ENCODE measurements around the gene CC2D1A. TPM values are rescaled to one million over a fixed set of nuclear protein-coding genes. Genes with fewer than 3 reads are reported as not detected.

Gene CC2D1A
- total and polyA plus RNA-seq, 10 donors, result 13.0 to 40.1 (median 27.5) TPM

- Histone ChIP-seq H3K4me1 (no peaks in the 10 kb centered on the region), H3K4me3 (no peak overlapping the region), H3K9me3 (no peaks in the 10 kb centered on the region), H3K27me3 (replicated peaks in 1 of 7) (no peaks in the 10 kb centered on the region), H3K36me3 (peaks cover 0 to 100% (median 97%) of the 10 kb centered on the region in 6 donors), H3K27ac (no peak overlapping the region)
- TF ChIP-seq, protein P1, sequence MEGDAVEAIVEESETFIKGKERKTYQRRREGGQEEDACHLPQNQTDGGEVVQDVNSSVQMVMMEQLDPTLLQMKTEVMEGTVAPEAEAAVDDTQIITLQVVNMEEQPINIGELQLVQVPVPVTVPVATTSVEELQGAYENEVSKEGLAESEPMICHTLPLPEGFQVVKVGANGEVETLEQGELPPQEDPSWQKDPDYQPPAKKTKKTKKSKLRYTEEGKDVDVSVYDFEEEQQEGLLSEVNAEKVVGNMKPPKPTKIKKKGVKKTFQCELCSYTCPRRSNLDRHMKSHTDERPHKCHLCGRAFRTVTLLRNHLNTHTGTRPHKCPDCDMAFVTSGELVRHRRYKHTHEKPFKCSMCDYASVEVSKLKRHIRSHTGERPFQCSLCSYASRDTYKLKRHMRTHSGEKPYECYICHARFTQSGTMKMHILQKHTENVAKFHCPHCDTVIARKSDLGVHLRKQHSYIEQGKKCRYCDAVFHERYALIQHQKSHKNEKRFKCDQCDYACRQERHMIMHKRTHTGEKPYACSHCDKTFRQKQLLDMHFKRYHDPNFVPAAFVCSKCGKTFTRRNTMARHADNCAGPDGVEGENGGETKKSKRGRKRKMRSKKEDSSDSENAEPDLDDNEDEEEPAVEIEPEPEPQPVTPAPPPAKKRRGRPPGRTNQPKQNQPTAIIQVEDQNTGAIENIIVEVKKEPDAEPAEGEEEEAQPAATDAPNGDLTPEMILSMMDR (IDR thresholded peaks at IDR 0.05 in 8 of 11, conservative IDR thresholded peaks at IDR 0.05 in 3 of 11), result no peak
- TF ChIP-seq POLR2AphosphoS5 (IDR thresholded peaks at IDR 0.05) (peak; percentile 33 to 67 (median 43)), POLR2A (IDR thresholded peaks at IDR 0.05) (no peak)
- intact Hi-C loops (cut with DNase I; ENCODE audit: low total_unique reads), result no loop called here
- no peak for DNase-seq
- WGBS, 5 donors, result 91 to 93% (median 92%) methylated on average over 66 to 89 of the region's 89 CpGs
Measured at GRCh38 chr19:13962699-13963602, 57.0 kb downstream of the CC2D1A start.

GRCh38 chr19:13963603-13964105 lies 57.7 kb downstream of the CC2D1A start:
- no peak overlapping the region for H3K4me3 ChIP-seq
- no peak for DNase-seq
- no peaks in the 10 kb centered on the region for H3K9me3 ChIP-seq
- intact Hi-C loops (cut with DNase I; ENCODE audit: low total_unique reads), result no loop called here
- H3K27me3 ChIP-seq (replicated peaks in 1 of 7), result no peaks in the 10 kb centered on the region
- TF ChIP-seq POLR2AphosphoS5 (IDR thresholded peaks at IDR 0.05) (peak in 1 of 3 donors; percentile 2), POLR2A (IDR thresholded peaks at IDR 0.05) (no peak)
- TF ChIP-seq, protein P1 (IDR thresholded peaks at IDR 0.05 in 8 of 11, conservative IDR thresholded peaks at IDR 0.05 in 3 of 11), result no peak
- no peak overlapping the region for H3K27ac ChIP-seq
- H3K4me1 ChIP-seq, result no peaks in the 10 kb centered on the region
- WGBS, 5 donors, result 94 to 97% (median 96%) methylated on average over 29 to 48 of the region's 48 CpGs
- H3K36me3 ChIP-seq, result peaks cover 0 to 100% (median 97%) of the 10 kb centered on the region in 6 donors

- Histone ChIP-seq H3K4me3 (no peak overlapping the region), H3K9me3 (no peaks in the 10 kb centered on the region), H3K27me3 (replicated peaks in 1 of 7) (no peaks in the 10 kb centered on the region), H3K4me1 (no peaks in the 10 kb centered on the region), H3K27ac (no peak overlapping the region), H3K36me3 (peaks cover 0 to 100% (median 99%) of the 10 kb centered on the region in 6 donors)
- intact Hi-C loops (cut with DNase I; ENCODE audit: low total_unique reads), result no loop called here
- DNase-seq, result no peak
- TF ChIP-seq POLR2AphosphoS5 (IDR thresholded peaks at IDR 0.05) (no peak), POLR2A (IDR thresholded peaks at IDR 0.05) (no peak)
- TF ChIP-seq, protein P1 (IDR thresholded peaks at IDR 0.05 in 8 of 11, conservative IDR thresholded peaks at IDR 0.05 in 3 of 11), result no peak
- 90 to 95% (median 93%) methylated on average over 5 of the region's 5 CpGs for WGBS, 5 donors
Measured at GRCh38 chr19:13964776-13965175, 58.8 kb downstream of the CC2D1A start.

DNA sequence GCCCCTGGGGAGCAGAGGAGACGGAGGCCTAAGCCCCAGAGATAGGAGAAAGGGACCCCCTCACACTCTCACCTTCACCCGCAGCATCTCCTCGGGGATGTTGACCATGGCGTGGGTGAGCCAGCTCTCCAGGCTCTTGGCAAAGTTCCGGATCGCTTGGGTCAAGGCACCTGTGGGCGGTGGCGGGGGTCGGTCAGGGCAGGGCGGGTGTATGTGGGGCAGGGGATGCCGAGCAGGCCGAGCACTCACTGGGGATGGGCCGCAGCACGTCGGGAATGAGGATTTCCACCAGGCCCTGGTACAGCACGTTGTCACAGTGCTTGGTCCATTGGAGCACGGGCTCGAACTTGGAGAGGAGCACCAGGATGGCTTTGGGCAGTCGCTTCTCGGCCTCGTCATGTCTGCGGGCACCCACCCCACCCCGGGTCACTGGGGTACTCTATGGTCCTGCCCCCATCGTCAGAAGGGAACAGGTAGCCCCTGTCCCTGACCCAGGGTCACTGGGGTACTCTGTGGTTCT lies 59.4 kb downstream of the CC2D1A start:
- Histone ChIP-seq H3K9me3 (no peaks in the 10 kb centered on the region), H3K27me3 (replicated peaks in 1 of 7) (no peaks in the 10 kb centered on the region), H3K4me3 (no peak overlapping the region), H3K4me1 (no peaks in the 10 kb centered on the region), H3K27ac (no peak overlapping the region), H3K36me3 (peaks cover 0 to 100% (median 96%) of the 10 kb centered on the region in 6 donors)
- WGBS, 5 donors, result 93 to 96% (median 95%) methylated on average over 17 to 24 of the region's 24 CpGs
- intact Hi-C loops (cut with DNase I; ENCODE audit: low total_unique reads), result no loop called here
- TF ChIP-seq POLR2AphosphoS5 (IDR thresholded peaks at IDR 0.05) (no peak), POLR2A (IDR thresholded peaks at IDR 0.05) (no peak)
- TF ChIP-seq, protein P1 (IDR thresholded peaks at IDR 0.05 in 8 of 11, conservative IDR thresholded peaks at IDR 0.05 in 3 of 11), result no peak
- DNase-seq, result no peak

All from spleen (tissue), 11 donors.